NCI-H524 (cell line): ENCODE measurements around the gene OR6K6.

Experiments
- DNase-seq, 2 experiments: peaks; one replicate each; lab custom pipeline; 2025; lab: John Stamatoyannopoulos, UW

OR6K6 gene

GRCh38 chr1:158754420-158754819 is at the start of gene OR6K6:
TSS of gene OR6K6 (plus strand) at chr1:158754720. CDS start at chr1:158754888, 168 bp downstream.
- no peak for DNase-seq

GRCh38 chr1:158706096-158706495 is 48.4 kb upstream of the OR6K6 start:
- DNase-seq, result no peak

GRCh38 chr1:158711098-158711497 is 43.4 kb upstream of the OR6K6 start:
- no peak for DNase-seq

- DNase-seq, result no peak
These were observed 39.8 kb upstream of the OR6K6 start for GRCh38 chr1:158714754-158715153.

GRCh38 chr1:158716335-158716734 is 38.2 kb upstream of the OR6K6 start:
- DNase-seq, result no peak

GRCh38 chr1:158717344-158717743 is 37.2 kb upstream of the OR6K6 start:
- no peak for DNase-seq

GRCh38 chr1:158719664-158720063 is 34.9 kb upstream of the OR6K6 start:
- no peak for DNase-seq

GRCh38 chr1:158720620-158721019 is 33.9 kb upstream of the OR6K6 start, which contains the start of gene OR6K3:
TSS of gene OR6K3 (minus strand) at chr1:158720720. CDS start at chr1:158718115, 2,605 bp downstream.
- no peak for DNase-seq

GRCh38 chr1:158724442-158724841 is 30.1 kb upstream of the OR6K6 start:
- no peak for DNase-seq

GRCh38 chr1:158728510-158729225 is 25.9 kb upstream of the OR6K6 start:
- DNase-seq, result no peak

- DNase-seq, result no peak
These were observed 24.1 kb upstream of the OR6K6 start for GRCh38 chr1:158730453-158730852.

- no peak for DNase-seq
These were observed 22.8 kb upstream of the OR6K6 start for GRCh38 chr1:158731707-158732106.

GRCh38 chr1:158732524-158732923 is 22.0 kb upstream of the OR6K6 start:
- DNase-seq, result no peak

- DNase-seq, result no peak
These were observed 18.7 kb upstream of the OR6K6 start for GRCh38 chr1:158735848-158736247.

- no peak for DNase-seq
These were observed 2.3 kb upstream of the OR6K6 start for GRCh38 chr1:158752155-158752712.

- no peak for DNase-seq
These were observed 17.7 kb downstream of the OR6K6 start, which contains the start of gene OR6N1 for GRCh38 chr1:158771950-158772866. TSS of gene OR6N1 (minus strand) at chr1:158772195. CDS start at chr1:158766682, 5,513 bp downstream.

GRCh38 chr1:158781104-158781503 is 26.6 kb downstream of the OR6K6 start, which contains the start of gene OR6N2:
TSS of gene OR6N2 (minus strand) at chr1:158781204. CDS start at chr1:158777635, 3,569 bp downstream.
- DNase-seq, result no peak

GRCh38 chr1:158793604-158794003 is 39.1 kb downstream of the OR6K6 start:
- DNase-seq, result no peak

GRCh38 chr1:158794247-158794646 is 39.7 kb downstream of the OR6K6 start:
- DNase-seq, result no peak

GRCh38 chr1:158798531-158798930 is 44.0 kb downstream of the OR6K6 start:
- DNase-seq, result no peak

- no peak for DNase-seq
These were observed 45.2 kb downstream of the OR6K6 start for GRCh38 chr1:158799689-158800088.

- no peak for DNase-seq
These were observed 46.0 kb downstream of the OR6K6 start for GRCh38 chr1:158800526-158800925.
